OCI-M2 (cell line): ENCODE data around the gene BZW1.

Experiments
- DNase-seq: peaks from one replicate; lab custom pipeline; 2025; ENCODE audit not compliant: unreplicated experiment; lab: John Stamatoyannopoulos, UW

Gene BZW1

GRCh38 chr2:200829258-200829655 lies 17.5 kb downstream of the BZW1 start:
- DNase-seq = no peak

- DNase-seq = no peak
Observed at GRCh38 chr2:200834701-200835100, 23.0 kb downstream of the BZW1 start.

GRCh38 chr2:200839513-200839912 lies 27.8 kb downstream of the BZW1 start:
- DNase-seq = no peak

GRCh38 chr2:200843993-200844948 lies 32.6 kb downstream of the BZW1 start:
- DNase-seq = no peak

GRCh38 chr2:200845194-200845593 lies 33.5 kb downstream of the BZW1 start:
- DNase-seq = no peak

- no peak for DNase-seq
Observed at GRCh38 chr2:200845669-200846325, 34.1 kb downstream of the BZW1 start.

- no peak for DNase-seq
Observed at GRCh38 chr2:200847269-200847668, 35.6 kb downstream of the BZW1 start.

GRCh38 chr2:200847939-200848338 lies 36.2 kb downstream of the BZW1 start:
- no peak for DNase-seq

GRCh38 chr2:200850512-200851256 lies 39.0 kb downstream of the BZW1 start:
- no peak for DNase-seq

GRCh38 chr2:200851398-200852248 lies 39.9 kb downstream of the BZW1 start:
- no peak for DNase-seq

GRCh38 chr2:200852605-200853004 lies 40.9 kb downstream of the BZW1 start:
- no peak for DNase-seq

GRCh38 chr2:200856806-200857205 lies 45.1 kb downstream of the BZW1 start:
- no peak for DNase-seq

- DNase-seq = no peak
Observed at GRCh38 chr2:200860092-200860795, 48.5 kb downstream of the BZW1 start.

GRCh38 chr2:200861617-200862155 lies 50.0 kb downstream of the BZW1 start:
- DNase-seq = no peak

GRCh38 chr2:200862532-200863000 lies 50.9 kb downstream of the BZW1 start:
- DNase-seq = no peak

GRCh38 chr2:200863782-200864175 lies 52.1 kb downstream of the BZW1 start:
- DNase-seq = no peak

- DNase-seq = peak; percentile 22
Observed at GRCh38 chr2:200864176-200865034, 52.7 kb downstream of the BZW1 start, which contains the start of gene CLK1. Gene CLK1 (minus strand): TSS chr2:200864658. CDS start chr2:200861862, 2,796 bp downstream.

GRCh38 chr2:200869014-200869413 lies 57.3 kb downstream of the BZW1 start:
- DNase-seq = no peak

GRCh38 chr2:200871151-200871550 lies 59.4 kb downstream of the BZW1 start:
- DNase-seq = no peak
